Endothelial cell of umbilical vein (primary cell): ENCODE measurements around the gene SORL1. TPM values are rescaled to one million over a fixed set of nuclear protein-coding genes. Genes with fewer than 3 reads are reported as not detected.

Source experiments
- BruUV-seq: library from RNA; stranded (reverse); fragments of 400-500 nt; replicated peaks from 2 replicates; lab custom pipeline; 2021; lab: Mats Ljungman, UMichigan
- CTCF ChIA-PET: fragments of 300-600, 350-600 bp; sonication (Branson Sonifier 250); formaldehyde crosslinking; loops from one replicate; lab custom pipeline; 2021; ENCODE audit warnings: antibody characterized with exemption, inconsistent platforms; lab: Charles Lee
- POLR2A ChIA-PET: fragments of 300-600, 350-600 bp; sonication (Branson Sonifier 250); formaldehyde crosslinking; loops from one replicate; lab custom pipeline; 2021; ENCODE audit warnings: antibody characterized with exemption, inconsistent platforms; lab: Charles Lee
- DNase-seq: peaks from one replicate; pipeline ENCODE4 v3.0.0-alpha.2; 2011; ENCODE audit warnings: low read depth, low spot score
- FAIRE-seq: peaks from 2 replicates; lab custom pipeline; 2011; peaks lifted over from hg19 to GRCh38; lab: Jason Lieb, UNC
- H2AFZ ChIP-seq: 2 replicates; pipeline ENCODE4 v1.6.0; 2012; ENCODE audit warnings: low read depth, low read length, control low read depth, inconsistent platforms
- H3K27ac ChIP-seq: 2 replicates; pipeline ENCODE4 v1.5.1; 2011; ENCODE audit warnings: low read depth, mild to moderate bottlenecking, control low read depth, low read length, moderate library complexity; ENCODE audit not compliant: insufficient read depth
- H3K27me3 ChIP-seq, 2 experiments: 2 replicates each; pipeline versions ENCODE4 v1.6.0 to v1.6.1; 2011; ENCODE audit warnings: low read length in 2 of 2, mixed read lengths in 1 of 2; ENCODE audit not compliant: control insufficient read depth in 2 of 2, insufficient read depth in 2 of 2
- H3K36me3 ChIP-seq, 2 experiments: 2 replicates in 1 of 2; 3 replicates in 1 of 2; pipeline ENCODE4 v1.5.1; 2011; ENCODE audit warnings: low read length in 2 of 2, mild to moderate bottlenecking in 1 of 2, moderate library complexity in 1 of 2; ENCODE audit not compliant: control insufficient read depth in 2 of 2, insufficient read depth in 2 of 2; ENCODE audit errors: extremely low read depth in 1 of 2
- H3K4me1 ChIP-seq: 3 replicates; pipeline ENCODE4 v1.5.1; 2011; ENCODE audit warnings: mild to moderate bottlenecking, low read length; ENCODE audit not compliant: control insufficient read depth, insufficient read depth; ENCODE audit errors: extremely low read depth
- H3K4me2 ChIP-seq: 2 replicates; pipeline ENCODE4 v1.6.1; 2011; ENCODE audit warnings: low read length, control low read depth, mixed read lengths; ENCODE audit not compliant: insufficient read depth
- H3K4me3 ChIP-seq, 3 experiments: fragments of 200-600 bp in 1 of 3; sonication (generic), shearing (Covaris generic) in 1 of 3; replicated peaks in 1 of 3; 2 replicates each; pipeline ENCODE4 v1.5.1; 2011 to 2016; ENCODE audit warnings: control low read depth in 3 of 3, low read length in 3 of 3, mild to moderate bottlenecking in 2 of 3, inconsistent platforms in 1 of 3, low read depth in 1 of 3, moderate library complexity in 1 of 3; ENCODE audit not compliant: insufficient read depth in 1 of 3
- H3K79me2 ChIP-seq: 2 replicates; pipeline ENCODE4 v1.6.0; 2012; ENCODE audit warnings: low read length, inconsistent platforms; ENCODE audit not compliant: control insufficient read depth, insufficient read depth
- H3K9ac ChIP-seq: replicated peaks from 2 replicates; pipeline ENCODE3; 2011; ENCODE audit warnings: low read length, control low read depth; ENCODE audit not compliant: insufficient read depth; ENCODE audit errors: extremely low read depth
- H3K9me1 ChIP-seq: replicated peaks from 3 replicates; pipeline ENCODE4 v1.6.0; 2011; ENCODE audit warnings: mild to moderate bottlenecking, low read length; ENCODE audit not compliant: control insufficient read depth, insufficient read depth; ENCODE audit errors: extremely low read depth
- H3K9me3 ChIP-seq: replicated peaks from 2 replicates; pipeline ENCODE4 v1.5.1; 2012; ENCODE audit warnings: low read length, inconsistent platforms; ENCODE audit not compliant: control insufficient read depth, insufficient read depth
- H4K20me1 ChIP-seq: replicated peaks from 2 replicates; pipeline ENCODE3; 2011; ENCODE audit warnings: mild to moderate bottlenecking, low read length; ENCODE audit not compliant: control insufficient read depth, insufficient read depth; ENCODE audit errors: extremely low read depth
- EZH2 ChIP-seq: IDR thresholded peaks from 2 replicates; pipeline ENCODE4 v1.6.1; 2012; ENCODE audit warnings: borderline replicate concordance, low read depth, mild to moderate bottlenecking, moderate library complexity, low read length, inconsistent platforms; ENCODE audit not compliant: severe bottlenecking
- FOS ChIP-seq: IDR thresholded peaks from 2 replicates; pipeline ENCODE4 v1.6.1; 2011; ENCODE audit warnings: mild to moderate bottlenecking, low read length, moderate library complexity, borderline replicate concordance; ENCODE audit not compliant: insufficient read depth
- GATA2 ChIP-seq: IDR thresholded peaks from 2 replicates; pipeline ENCODE4 v1.7.0; 2011; ENCODE audit warnings: low read depth, mild to moderate bottlenecking, moderate library complexity, mixed read lengths, low read length; ENCODE audit not compliant: insufficient read length, insufficient read depth
- JUN ChIP-seq: IDR thresholded peaks from 2 replicates; pipeline ENCODE4 v1.6.1; 2011; ENCODE audit warnings: borderline replicate concordance, low read depth; ENCODE audit not compliant: insufficient read length, insufficient read depth
- MAX ChIP-seq: IDR thresholded peaks from 2 replicates; pipeline ENCODE4 v1.6.1; 2011; ENCODE audit not compliant: insufficient read depth, insufficient read length
- MYC ChIP-seq: IDR thresholded peaks from one replicate; pipeline ENCODE4 v1.6.1; 2011; ENCODE audit warnings: mild to moderate bottlenecking, low read depth, low read length
- POLR2A ChIP-seq: IDR thresholded peaks from 2 replicates; pipeline ENCODE4 v1.6.1; 2012; ENCODE audit warnings: low read depth, mild to moderate bottlenecking, control low read depth, low read length
- POLR2AphosphoS5 ChIP-seq: IDR thresholded peaks from 2 replicates; pipeline ENCODE4 v1.6.1; 2012; ENCODE audit warnings: low read depth, mild to moderate bottlenecking, control low read depth, low read length, moderate library complexity; ENCODE audit not compliant: insufficient read depth
- dilution Hi-C: fragments of 300-500 bp; cut with MboI; formaldehyde crosslinking; loops from one replicate; pipeline ENCODE4 v1.15.0; 2019; ENCODE audit warnings: low sequenced_read_pairs; ENCODE audit not compliant: extremely low pct_ligation_motif_present
- intact Hi-C: fragments of 100-400 bp; cut with micrococcal nuclease; formaldehyde crosslinking; loops from one replicate; pipeline ENCODE4 v1.10.0; 2022
- polyA plus RNA-seq, 4 experiments: library from polyadenylated mRNA; depleted of rRNA in 3 of 4; stranded (reverse) in 3 of 4; unstranded in 1 of 4; fragments of >200 nt; gene quantifications; 2 replicates each; pipeline versions ENCODE4 v1.2.1 to v1.2.3, GENCODE V29; 2011 to 2012; ENCODE audit warnings: missing spikeins in 1 of 4
- total RNA-seq: library from RNA; stranded (reverse); gene quantifications from 2 replicates; pipeline ENCODE4 v1.2.3, GENCODE V29; 2021
- TF ChIP-seq, protein P1 (sequence below), 2 donors: IDR thresholded peaks; 1 replicate in 1 of 2; 2 replicates in 1 of 2; pipeline ENCODE4 v1.5.1; 2011; ENCODE audit warnings: low read length in 2 of 2, mild to moderate bottlenecking in 2 of 2, moderate library complexity in 2 of 2, control low read depth in 1 of 2, inconsistent platforms in 1 of 2, low read depth in 1 of 2; ENCODE audit not compliant: insufficient read depth in 1 of 2; ENCODE audit errors: extremely low read depth in 1 of 2

The SORL1 gene
- total and polyA plus RNA-seq, 2 donors (not counting 3 experiments of a cell fraction or from before 2014, with no cell fraction given) = 0.17 to 0.31 TPM

GRCh38 chr11:121555121-121555520, 103.0 kb downstream of the SORL1 start:
- no peaks in the 10 kb centered on the region for H3K4me1 ChIP-seq
- no peak overlapping the region for H3K4me3 ChIP-seq
- H3K9me1 ChIP-seq = no peaks in the 10 kb centered on the region
- H3K27ac ChIP-seq = no peak overlapping the region
- H2AFZ ChIP-seq = no peak overlapping the region
- no peak for FAIRE-seq
- no peaks in the 10 kb centered on the region for H3K27me3 ChIP-seq
- TF ChIP-seq MYC (no peak), MAX (no peak)
- ChIA-PET POLR2A (no interaction called here), CTCF (no interaction called here)
- no peaks in the 10 kb centered on the region for H3K36me3 ChIP-seq
- intact Hi-C loops (no loop called here), dilution Hi-C loops (no loop called here)
- BruUV-seq = no TSS peak
- no peaks in the 10 kb centered on the region for H3K79me2 ChIP-seq
- H3K9ac ChIP-seq = no peak overlapping the region
- H3K4me2 ChIP-seq = no peak overlapping the region
- no peak for DNase-seq
- no peaks in the 10 kb centered on the region for H3K9me3 ChIP-seq
- no peaks in the 10 kb centered on the region for H4K20me1 ChIP-seq

DNA sequence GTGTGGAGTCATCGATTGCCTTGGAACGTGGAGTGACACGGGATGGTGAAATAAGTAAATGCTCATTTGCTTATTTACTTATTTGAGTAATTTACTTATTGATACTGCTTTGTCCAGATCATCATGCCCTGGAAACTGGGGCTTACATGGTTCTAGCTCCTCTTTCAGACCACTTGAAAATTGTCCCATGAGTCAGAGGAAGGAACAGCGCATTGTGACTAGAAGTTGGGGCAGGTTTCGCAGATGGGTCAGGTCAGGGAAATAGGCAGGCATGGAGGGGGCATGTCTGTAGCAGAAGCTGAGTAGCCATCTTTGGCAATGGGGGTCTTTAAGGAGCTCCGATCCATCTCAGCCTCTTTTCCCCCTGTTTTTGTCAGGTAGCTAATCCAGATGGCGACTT, 104.8 kb downstream of the SORL1 start:
- Histone ChIP-seq H3K4me3 (no peak overlapping the region), H3K27ac (no peak overlapping the region), H3K4me2 (no peak overlapping the region), H3K9me1 (no peaks in the 10 kb centered on the region), H3K79me2 (no peaks in the 10 kb centered on the region), H3K4me1 (no peaks in the 10 kb centered on the region), H3K36me3 (no peaks in the 10 kb centered on the region), H3K27me3 (no peaks in the 10 kb centered on the region), H2AFZ (no peak overlapping the region), H4K20me1 (no peaks in the 10 kb centered on the region), H3K9ac (no peak overlapping the region), H3K9me3 (no peaks in the 10 kb centered on the region)
- POLR2A ChIA-PET = no interaction called here
- DNase-seq (no peak), FAIRE-seq (no peak)
- dilution Hi-C loops = no loop called here
- BruUV-seq = no TSS peak
- intact Hi-C loops = no loop called here
- CTCF ChIA-PET = no interaction called here
- TF ChIP-seq MYC (no peak), POLR2A (no peak), FOS (no peak), GATA2 (no peak), JUN (no peak), MAX (no peak), EZH2 (no peak), POLR2AphosphoS5 (no peak)
- TF ChIP-seq, protein P1, sequence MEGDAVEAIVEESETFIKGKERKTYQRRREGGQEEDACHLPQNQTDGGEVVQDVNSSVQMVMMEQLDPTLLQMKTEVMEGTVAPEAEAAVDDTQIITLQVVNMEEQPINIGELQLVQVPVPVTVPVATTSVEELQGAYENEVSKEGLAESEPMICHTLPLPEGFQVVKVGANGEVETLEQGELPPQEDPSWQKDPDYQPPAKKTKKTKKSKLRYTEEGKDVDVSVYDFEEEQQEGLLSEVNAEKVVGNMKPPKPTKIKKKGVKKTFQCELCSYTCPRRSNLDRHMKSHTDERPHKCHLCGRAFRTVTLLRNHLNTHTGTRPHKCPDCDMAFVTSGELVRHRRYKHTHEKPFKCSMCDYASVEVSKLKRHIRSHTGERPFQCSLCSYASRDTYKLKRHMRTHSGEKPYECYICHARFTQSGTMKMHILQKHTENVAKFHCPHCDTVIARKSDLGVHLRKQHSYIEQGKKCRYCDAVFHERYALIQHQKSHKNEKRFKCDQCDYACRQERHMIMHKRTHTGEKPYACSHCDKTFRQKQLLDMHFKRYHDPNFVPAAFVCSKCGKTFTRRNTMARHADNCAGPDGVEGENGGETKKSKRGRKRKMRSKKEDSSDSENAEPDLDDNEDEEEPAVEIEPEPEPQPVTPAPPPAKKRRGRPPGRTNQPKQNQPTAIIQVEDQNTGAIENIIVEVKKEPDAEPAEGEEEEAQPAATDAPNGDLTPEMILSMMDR (IDR thresholded peaks at IDR 0.05; ENCODE audit: extremely low read depth in 1 of 2, insufficient read depth in 1 of 2, low read depth in 1 of 2, low read length in 2 of 2) = no peak
